Panc1 (cell line): ENCODE data around the gene APOA1.

ENCODE experiments used
- POLR2AphosphoS5 ChIP-seq: IDR thresholded peaks from 2 replicates; pipeline ENCODE4 v1.6.1; 2012; ENCODE audit warnings: mild to moderate bottlenecking, low read depth, low read length, moderate library complexity
- SIN3A ChIP-seq: IDR thresholded peaks from 2 replicates; pipeline ENCODE4 v1.6.1; 2012; ENCODE audit warnings: low read depth, mild to moderate bottlenecking, low read length, moderate library complexity, borderline replicate concordance; ENCODE audit not compliant: insufficient read depth
- TCF7L2 ChIP-seq: IDR thresholded peaks from 2 replicates; pipeline ENCODE4 v1.6.1; 2011; ENCODE audit warnings: mild to moderate bottlenecking, low read depth, low read length, inconsistent platforms
- TF ChIP-seq, protein P1 (sequence below): fragments of 450-650 bp; IDR thresholded peaks from 2 replicates; pipeline ENCODE4 v1.5.1; 2017; ENCODE audit warnings: mild to moderate bottlenecking
- TF ChIP-seq, protein P2 (sequence below), 2 experiments: IDR thresholded peaks; 2 replicates each; pipeline ENCODE4 v1.6.1; 2011 to 2012; ENCODE audit warnings: low read depth in 2 of 2, control low read depth in 1 of 2, low read length in 1 of 2, mild to moderate bottlenecking in 1 of 2, moderate library complexity in 1 of 2; ENCODE audit not compliant: insufficient read depth in 1 of 2

DNA sequence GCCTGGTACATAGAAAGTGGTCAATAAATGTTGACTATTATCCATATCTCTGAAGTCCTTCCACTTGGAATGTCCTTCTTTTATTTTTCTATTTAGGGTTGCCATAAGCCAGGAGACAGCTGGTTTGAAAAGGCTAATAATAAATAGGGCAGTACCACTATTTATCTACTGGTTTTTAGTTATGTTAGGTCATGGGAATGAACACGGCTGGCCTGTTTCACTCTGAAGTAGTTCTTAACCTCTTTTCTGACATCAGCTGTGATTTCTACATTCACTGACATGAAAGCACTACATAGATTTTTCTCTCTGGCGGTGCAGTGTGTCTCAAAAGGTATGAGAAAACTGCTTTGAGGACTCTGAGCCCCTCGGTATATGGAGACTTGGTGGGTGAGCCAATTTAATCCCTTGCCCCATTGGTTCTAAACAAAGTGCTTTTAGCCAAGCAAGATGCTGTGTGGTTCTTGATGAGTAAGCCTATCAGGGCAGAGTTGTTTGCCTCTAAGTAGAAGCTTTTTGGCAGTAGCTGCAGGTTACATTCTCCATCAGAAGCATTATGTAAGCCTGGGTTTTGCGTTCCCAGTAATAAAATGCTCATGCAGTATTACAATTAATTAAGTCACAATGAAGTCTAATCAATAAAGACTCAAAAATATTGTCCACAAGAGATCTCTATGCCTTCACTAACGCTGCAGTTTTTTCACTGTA, 48.7 kb upstream of the APOA1 start:
- TF ChIP-seq, protein P1, sequence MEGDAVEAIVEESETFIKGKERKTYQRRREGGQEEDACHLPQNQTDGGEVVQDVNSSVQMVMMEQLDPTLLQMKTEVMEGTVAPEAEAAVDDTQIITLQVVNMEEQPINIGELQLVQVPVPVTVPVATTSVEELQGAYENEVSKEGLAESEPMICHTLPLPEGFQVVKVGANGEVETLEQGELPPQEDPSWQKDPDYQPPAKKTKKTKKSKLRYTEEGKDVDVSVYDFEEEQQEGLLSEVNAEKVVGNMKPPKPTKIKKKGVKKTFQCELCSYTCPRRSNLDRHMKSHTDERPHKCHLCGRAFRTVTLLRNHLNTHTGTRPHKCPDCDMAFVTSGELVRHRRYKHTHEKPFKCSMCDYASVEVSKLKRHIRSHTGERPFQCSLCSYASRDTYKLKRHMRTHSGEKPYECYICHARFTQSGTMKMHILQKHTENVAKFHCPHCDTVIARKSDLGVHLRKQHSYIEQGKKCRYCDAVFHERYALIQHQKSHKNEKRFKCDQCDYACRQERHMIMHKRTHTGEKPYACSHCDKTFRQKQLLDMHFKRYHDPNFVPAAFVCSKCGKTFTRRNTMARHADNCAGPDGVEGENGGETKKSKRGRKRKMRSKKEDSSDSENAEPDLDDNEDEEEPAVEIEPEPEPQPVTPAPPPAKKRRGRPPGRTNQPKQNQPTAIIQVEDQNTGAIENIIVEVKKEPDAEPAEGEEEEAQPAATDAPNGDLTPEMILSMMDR = no peak
- no peak for TF ChIP-seq SIN3A
- TF ChIP-seq POLR2AphosphoS5 = no peak
- TF ChIP-seq, protein P2, sequence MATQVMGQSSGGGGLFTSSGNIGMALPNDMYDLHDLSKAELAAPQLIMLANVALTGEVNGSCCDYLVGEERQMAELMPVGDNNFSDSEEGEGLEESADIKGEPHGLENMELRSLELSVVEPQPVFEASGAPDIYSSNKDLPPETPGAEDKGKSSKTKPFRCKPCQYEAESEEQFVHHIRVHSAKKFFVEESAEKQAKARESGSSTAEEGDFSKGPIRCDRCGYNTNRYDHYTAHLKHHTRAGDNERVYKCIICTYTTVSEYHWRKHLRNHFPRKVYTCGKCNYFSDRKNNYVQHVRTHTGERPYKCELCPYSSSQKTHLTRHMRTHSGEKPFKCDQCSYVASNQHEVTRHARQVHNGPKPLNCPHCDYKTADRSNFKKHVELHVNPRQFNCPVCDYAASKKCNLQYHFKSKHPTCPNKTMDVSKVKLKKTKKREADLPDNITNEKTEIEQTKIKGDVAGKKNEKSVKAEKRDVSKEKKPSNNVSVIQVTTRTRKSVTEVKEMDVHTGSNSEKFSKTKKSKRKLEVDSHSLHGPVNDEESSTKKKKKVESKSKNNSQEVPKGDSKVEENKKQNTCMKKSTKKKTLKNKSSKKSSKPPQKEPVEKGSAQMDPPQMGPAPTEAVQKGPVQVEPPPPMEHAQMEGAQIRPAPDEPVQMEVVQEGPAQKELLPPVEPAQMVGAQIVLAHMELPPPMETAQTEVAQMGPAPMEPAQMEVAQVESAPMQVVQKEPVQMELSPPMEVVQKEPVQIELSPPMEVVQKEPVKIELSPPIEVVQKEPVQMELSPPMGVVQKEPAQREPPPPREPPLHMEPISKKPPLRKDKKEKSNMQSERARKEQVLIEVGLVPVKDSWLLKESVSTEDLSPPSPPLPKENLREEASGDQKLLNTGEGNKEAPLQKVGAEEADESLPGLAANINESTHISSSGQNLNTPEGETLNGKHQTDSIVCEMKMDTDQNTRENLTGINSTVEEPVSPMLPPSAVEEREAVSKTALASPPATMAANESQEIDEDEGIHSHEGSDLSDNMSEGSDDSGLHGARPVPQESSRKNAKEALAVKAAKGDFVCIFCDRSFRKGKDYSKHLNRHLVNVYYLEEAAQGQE (IDR thresholded peaks at IDR 0.05; ENCODE audit: insufficient read depth in 1 of 2, low read depth in 2 of 2, low read length in 1 of 2) = no peak
- TF ChIP-seq TCF7L2 = no peak
